Measurements from ENCODE around the gene ACTC1. TPM values are rescaled to one million over a fixed set of nuclear protein-coding genes. Genes with fewer than 3 reads are reported as not detected.
A peak's percentile ranks its signal among the peaks of the same experiment; 100 is the strongest.

ACTC1 gene
- total RNA-seq, 4 donors from 2014 or later = 0.09 to 0.38 TPM; not detected in 2

- Histone ChIP-seq H3K36me3 (no peaks in the 10 kb centered on the region), H3K4me3 (peak within 1 kb of the TSS in 2 of 4 donors; percentile 29 to 58), H3K4me1 (peaks cover 0 to 13% (median 10%) of the 10 kb centered on the region in 3 donors), H3K27me3 (peaks cover 9 to 80% (median 11%) of the 10 kb centered on the region in 4 donors), H3K27ac (no peak within 1 kb of the TSS), H3K9me3 (no peaks in the 10 kb centered on the region)
- no peak for DNase-seq
- 7 to 15% methylated on average over 4 to 9 of the region's 81 CpGs for WGBS, 2 donors
- no peak for TF ChIP-seq POLR2A (IDR thresholded peaks at IDR 0.05)
- no peak for TF ChIP-seq CTCF (IDR thresholded peaks at IDR 0.05)
- intact Hi-C loops (cut with DNase I) = no loop called here
These were observed 40.5 kb downstream of the ACTC1 start, which contains the start of gene GJD2 for GRCh38 chr15:34754674-34755418. GJD2 (minus strand) TSS chr15:34754998; CDS start chr15:34754488, 510 bp downstream.

DNA sequence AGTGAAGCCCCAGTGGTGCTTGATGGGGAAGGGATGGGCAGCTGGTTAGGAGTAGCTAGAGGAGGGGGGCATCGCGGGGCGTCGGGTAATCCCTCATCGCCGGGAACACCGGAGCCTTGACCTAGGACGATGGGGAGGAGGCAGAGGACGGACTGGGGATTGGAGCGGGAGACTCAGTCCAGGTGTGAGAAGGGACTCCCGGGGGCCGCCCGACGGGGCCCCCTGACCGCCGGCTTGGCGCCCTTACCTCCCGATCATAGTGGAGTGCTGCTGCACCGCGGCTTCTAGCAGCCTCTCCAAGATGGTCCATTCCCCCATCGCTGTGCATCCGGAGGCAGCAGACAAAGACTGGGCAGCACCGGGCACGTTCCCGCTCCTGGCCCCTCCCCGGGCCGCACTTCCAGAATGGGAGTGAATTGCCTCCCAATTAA lies 41.2 kb downstream of the ACTC1 start:
- DNase-seq = no peak
- H3K4me1 ChIP-seq = peaks cover 0 to 13% (median 10%) of the 10 kb centered on the region in 3 donors
- WGBS, 2 donors = 9 to 13% methylated on average over 16 to 19 of the region's 27 CpGs
- H3K9me3 ChIP-seq = no peaks in the 10 kb centered on the region
- intact Hi-C loops (cut with DNase I) = no loop called here
- peak overlapping the region in 2 of 4 donors; percentile 29 to 58 for H3K4me3 ChIP-seq
- TF ChIP-seq CTCF (IDR thresholded peaks at IDR 0.05) (no peak), POLR2A (IDR thresholded peaks at IDR 0.05) (no peak)
- no peaks in the 10 kb centered on the region for H3K36me3 ChIP-seq
- H3K27me3 ChIP-seq = peaks cover 9 to 75% (median 11%) of the 10 kb centered on the region in 4 donors
- H3K27ac ChIP-seq = no peak overlapping the region

- Histone ChIP-seq H3K9me3 (no peaks in the 10 kb centered on the region), H3K27me3 (peaks cover 9 to 70% (median 11%) of the 10 kb centered on the region in 4 donors), H3K4me1 (peaks cover 0 to 13% (median 10%) of the 10 kb centered on the region in 3 donors), H3K4me3 (no peak overlapping the region), H3K36me3 (no peaks in the 10 kb centered on the region), H3K27ac (no peak overlapping the region)
- TF ChIP-seq CTCF (IDR thresholded peaks at IDR 0.05) (no peak), POLR2A (IDR thresholded peaks at IDR 0.05) (no peak)
- no peak for DNase-seq
- WGBS, 2 donors = 28 to 29% methylated on average over 7 to 11 of the region's 11 CpGs
- intact Hi-C loops (cut with DNase I) = no loop called here
These were observed 42.0 kb downstream of the ACTC1 start for GRCh38 chr15:34753236-34753894.

DNA sequence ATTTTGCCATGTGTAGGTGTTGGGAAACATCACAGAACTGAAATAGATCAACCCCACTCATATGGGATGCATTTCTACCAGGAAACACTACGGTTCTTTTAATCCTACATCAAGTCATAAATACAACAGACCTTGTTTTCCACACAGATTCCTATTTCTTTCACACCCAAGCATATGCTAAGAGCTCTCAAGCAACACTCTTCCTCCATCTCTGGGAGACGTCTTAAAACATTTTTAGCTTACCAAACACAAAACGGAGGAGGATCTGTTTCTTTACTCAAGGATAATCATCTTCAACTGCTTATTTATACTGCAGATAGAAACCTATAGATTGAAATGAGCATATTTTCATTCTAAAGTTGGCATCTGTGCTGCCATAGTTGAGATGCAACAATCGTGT lies 45.7 kb downstream of the ACTC1 start:
- intact Hi-C loops (cut with DNase I) = no loop called here
- H3K36me3 ChIP-seq = no peaks in the 10 kb centered on the region
- 72 to 73% methylated on average over 4 of the region's 4 CpGs for WGBS, 2 donors

More for the DNA sequence above, 45.7 kb downstream of the ACTC1 start:
- no peak for DNase-seq
- H3K27me3 ChIP-seq = peaks cover 6 to 34% (median 9%) of the 10 kb centered on the region in 4 donors
- H3K27ac ChIP-seq = no peak overlapping the region
- peaks cover 0 to 6% (median 6%) of the 10 kb centered on the region in 3 donors for H3K4me1 ChIP-seq
- TF ChIP-seq CTCF (IDR thresholded peaks at IDR 0.05) = no peak
- TF ChIP-seq POLR2A (IDR thresholded peaks at IDR 0.05) = no peak
- no peak overlapping the region for H3K4me3 ChIP-seq
- no peaks in the 10 kb centered on the region for H3K9me3 ChIP-seq

Other genes starting within 250 kb of the ACTC1 start
- 100 to 1,000 TPM in 1 of 4 donors, 10 to 100 TPM in 2, 1 to 10 TPM in 1; 3.4 to 105 (median 33.7) TPM for gene GOLGA8B, start 211.9 kb downstream of the ACTC1 start, total RNA-seq
- not detected for gene GJD2, start 40.6 kb downstream of the ACTC1 start, total RNA-seq
- gene AQR, start 174.2 kb upstream of the ACTC1 start, total RNA-seq = 10 to 100 TPM; 14.7 to 29.4 (median 23.4) TPM
- 10 to 100 TPM; 49.0 to 70.4 (median 55.9) TPM for gene ZNF770, start 192.7 kb upstream of the ACTC1 start, total RNA-seq

All from esophagus squamous epithelium (tissue), 5 donors.